IMR-90 (cell line): Measurements from ENCODE around the gene ARFGEF3. TPM values are rescaled to one million over a fixed set of nuclear protein-coding genes. Genes with fewer than 3 reads are reported as not detected.

Experiments
- ATAC-seq: fragments of 200-7000 bp; cut with Tn5 transposase; 2 replicates; pipeline ENCODE4 v1.9.1; 2020; ENCODE audit warnings: low read depth, mild to moderate bottlenecking, moderate library complexity
- BruUV-seq: library from RNA; stranded (reverse); fragments of 400-500 nt; replicated peaks from 2 replicates; lab custom pipeline; 2021; lab: Mats Ljungman, UMichigan
- CTCF ChIA-PET: fragments of 300-600 bp; formaldehyde crosslinking; extraction: SDS; loops from one replicate; lab custom pipeline; 2021; ENCODE audit warnings: antibody characterized with exemption; lab: Yijun Ruan, JAX
- POLR2A ChIA-PET: fragments of 300-600 bp; sonication (Branson Sonifier 250); formaldehyde crosslinking; loops from one replicate; lab custom pipeline; 2022; ENCODE audit warnings: antibody characterized with exemption; ENCODE audit not compliant: unreplicated experiment; lab: Charles Lee
- DNase-seq: peaks from one replicate; pipeline ENCODE4 v3.0.0; 2013
- H2AFZ ChIP-seq: replicated peaks from 2 replicates; pipeline ENCODE3; 2013; ENCODE audit warnings: low read length, mild to moderate bottlenecking; ENCODE audit not compliant: poor library complexity
- H2AK5ac ChIP-seq: 2 replicates; pipeline ENCODE4 v1.6.1; 2013; ENCODE audit warnings: low read depth, low read length, inconsistent platforms
- H2AK9ac ChIP-seq: replicated peaks from 2 replicates; pipeline ENCODE3; 2013; ENCODE audit warnings: mild to moderate bottlenecking, low read depth, low read length, moderate library complexity; ENCODE audit not compliant: poor library complexity
- H2BK120ac ChIP-seq: 2 replicates; pipeline ENCODE4 v1.6.1; 2013; ENCODE audit warnings: low read depth, low read length, inconsistent platforms
- H2BK15ac ChIP-seq: 3 replicates; pipeline ENCODE4 v1.6.1; 2013; ENCODE audit warnings: low read depth, low read length, inconsistent platforms
- H2BK20ac ChIP-seq: 2 replicates; pipeline ENCODE4 v1.6.1; 2013; ENCODE audit warnings: low read depth, mild to moderate bottlenecking, inconsistent platforms, low read length, moderate library complexity
- H2BK5ac ChIP-seq: 2 replicates; pipeline ENCODE4 v1.6.1; 2013; ENCODE audit warnings: mild to moderate bottlenecking, low read depth, low read length, inconsistent platforms; ENCODE audit not compliant: poor library complexity, severe bottlenecking
- H3K14ac ChIP-seq: replicated peaks from 2 replicates; pipeline ENCODE4 v1.6.1; 2013; ENCODE audit warnings: low read depth, low read length, inconsistent platforms
- H3K18ac ChIP-seq: 2 replicates; pipeline ENCODE4 v1.6.1; 2013; ENCODE audit warnings: low read depth, low read length, control low read depth
- H3K23ac ChIP-seq: 2 replicates; pipeline ENCODE4 v1.6.1; 2013; ENCODE audit warnings: low read depth, low read length, inconsistent platforms
- H3K27ac ChIP-seq: 2 replicates; pipeline ENCODE4 v1.5.1; 2013; ENCODE audit warnings: mild to moderate bottlenecking, control low read depth, low read length; ENCODE audit not compliant: insufficient read depth
- H3K27me3 ChIP-seq: 2 replicates; pipeline ENCODE4 v1.6.1; 2013; ENCODE audit warnings: low read length; ENCODE audit not compliant: control insufficient read depth, insufficient read depth
- H3K36me3 ChIP-seq: 2 replicates; pipeline ENCODE4 v1.6.1; 2013; ENCODE audit warnings: low read length, mixed read lengths; ENCODE audit not compliant: control insufficient read depth, insufficient read depth
- H3K4ac ChIP-seq: 2 replicates; pipeline ENCODE4 v1.6.1; 2013; ENCODE audit warnings: low read depth, low read length, inconsistent platforms
- H3K4me1 ChIP-seq: 2 replicates; pipeline ENCODE4 v1.6.1; 2013; ENCODE audit warnings: low read length, mixed read lengths; ENCODE audit not compliant: control insufficient read depth, insufficient read depth
- H3K4me2 ChIP-seq: 2 replicates; pipeline ENCODE4 v1.6.1; 2013; ENCODE audit warnings: low read depth, mild to moderate bottlenecking, control low read depth, low read length, moderate library complexity
- H3K4me3 ChIP-seq: 2 replicates; pipeline ENCODE4 v1.5.1; 2013; ENCODE audit warnings: low read depth, mild to moderate bottlenecking, control low read depth, low read length, moderate library complexity; ENCODE audit not compliant: insufficient read depth
- H3K56ac ChIP-seq: 2 replicates; pipeline ENCODE4 v1.6.1; 2013; ENCODE audit warnings: low read length, inconsistent platforms; ENCODE audit not compliant: insufficient read depth; ENCODE audit errors: extremely low read depth
- H3K79me1 ChIP-seq, 2 experiments: 2 replicates each; pipeline ENCODE4 v1.6.1; 2013; ENCODE audit warnings: low read length in 2 of 2, inconsistent platforms in 1 of 2, low read depth in 1 of 2
- H3K9ac ChIP-seq: 2 replicates; pipeline ENCODE4 v1.6.1; 2013; ENCODE audit warnings: low read depth, low read length, control low read depth
- H3K9me1 ChIP-seq: 2 replicates; pipeline ENCODE4 v1.6.1; 2013; ENCODE audit warnings: low read length, inconsistent platforms; ENCODE audit not compliant: insufficient read depth
- H3K9me3 ChIP-seq: 2 replicates; pipeline ENCODE4 v1.6.1; 2013; ENCODE audit warnings: low read length; ENCODE audit not compliant: control insufficient read depth, insufficient read depth
- H4K20me1 ChIP-seq: 2 replicates; pipeline ENCODE4 v1.6.1; 2013; ENCODE audit warnings: low read length, inconsistent platforms; ENCODE audit not compliant: insufficient read depth
- H4K5ac ChIP-seq: 2 replicates; pipeline ENCODE4 v1.6.1; 2013; ENCODE audit warnings: mild to moderate bottlenecking, low read depth, low read length, control low read depth
- H4K8ac ChIP-seq, 2 experiments: 2 replicates each; pipeline ENCODE4 v1.6.1; 2013; ENCODE audit warnings: low read depth in 2 of 2, low read length in 2 of 2, control low read depth in 1 of 2, inconsistent platforms in 1 of 2
- H4K91ac ChIP-seq: 2 replicates; pipeline ENCODE4 v1.6.1; 2013; ENCODE audit warnings: low read depth, low read length, inconsistent platforms; ENCODE audit not compliant: insufficient read depth
- CHD1 ChIP-seq: IDR thresholded peaks from 2 replicates; pipeline ENCODE4 v1.6.1; 2012; ENCODE audit warnings: low read depth, low read length, improper control_type of control experiment
- CTCF ChIP-seq: conservative IDR thresholded peaks from 2 replicates; pipeline ENCODE4 v1.5.1; 2012; ENCODE audit warnings: mild to moderate bottlenecking, low read depth, low read length, improper control_type of control experiment
- ELK1 ChIP-seq: fragments of 150-350 bp; IDR thresholded peaks from 2 replicates; pipeline ENCODE4 v1.6.1; 2016; ENCODE audit warnings: low read depth, mild to moderate bottlenecking, low read length, moderate library complexity, borderline replicate concordance
- FOS ChIP-seq: fragments of 150-350 bp; IDR thresholded peaks from 2 replicates; pipeline ENCODE4 v1.6.1; 2016; ENCODE audit warnings: low read depth, low read length
- MAFK ChIP-seq: IDR thresholded peaks from 2 replicates; pipeline ENCODE4 v1.6.1; 2012; ENCODE audit warnings: low read depth, low read length, improper control_type of control experiment
- POLR2A ChIP-seq: IDR thresholded peaks from 2 replicates; pipeline ENCODE4 v1.6.1; 2012; ENCODE audit warnings: mild to moderate bottlenecking, low read depth, low read length
- RAD21 ChIP-seq: IDR thresholded peaks from 2 replicates; pipeline ENCODE4 v1.6.1; 2012; ENCODE audit warnings: low read length, improper control_type of control experiment
- RCOR1 ChIP-seq: IDR thresholded peaks from 2 replicates; pipeline ENCODE4 v1.6.1; 2012; ENCODE audit warnings: mild to moderate bottlenecking, low read length, improper control_type of control experiment; ENCODE audit not compliant: insufficient replicate concordance
- RFX5 ChIP-seq: IDR thresholded peaks from 2 replicates; pipeline ENCODE4 v1.8.0; 2012; ENCODE audit warnings: low read depth, mild to moderate bottlenecking, low read length, moderate library complexity
- SMC3 ChIP-seq: fragments of 150-350 bp; IDR thresholded peaks from 2 replicates; pipeline ENCODE4 v1.6.1; 2016; ENCODE audit warnings: low read depth, mild to moderate bottlenecking, antibody characterized with exemption, low read length, moderate library complexity
- WGBS, 2 experiments: methylation state at CpG; one replicate each; pipeline versions ENCODE4 v1.1.5 to v1.1.7; 2013; ENCODE audit warnings: missing lambda C conversion rate in 2 of 2; ENCODE audit not compliant: insufficient read length in 1 of 2; ENCODE audit errors: extremely low coverage in 2 of 2; 5-methylcytosine and 5-hydroxymethylcytosine counted together
- dilution Hi-C: fragments of 300-500 bp; cut with HindIII; formaldehyde crosslinking; loops from one replicate; pipeline ENCODE4 v1.14.3; 2018; ENCODE audit warnings: low sequenced_read_pairs; ENCODE audit not compliant: unreplicated experiment
- in situ Hi-C: fragments of 300-500 bp; cut with MboI; formaldehyde crosslinking; loops from 3 replicates; pipeline ENCODE4 v1.14.3; 2019; ENCODE audit warnings: low sequenced_read_pairs, inconsistent platforms, mixed read lengths
- intact Hi-C: fragments of 100-400 bp; cut with micrococcal nuclease; formaldehyde crosslinking; loops from 2 replicates; pipeline ENCODE4 v1.10.0; 2022
- polyA plus RNA-seq, 3 experiments: library from polyadenylated mRNA; depleted of rRNA; stranded (reverse); fragments of >200 nt; gene quantifications; 2 replicates each; pipeline ENCODE4 v1.2.3, GENCODE V29; 2012; ENCODE audit warnings: low replicate concordance in 1 of 3
- total RNA-seq: library from RNA; depleted of rRNA; stranded (reverse); fragments of >200 nt; gene quantifications from 2 replicates; pipeline ENCODE4 v1.2.3, GENCODE V29; 2012

Gene ARFGEF3
- total and polyA plus RNA-seq, 2 of the 4 experiments (the other 2 are of a cell fraction) = under 0.01 to 0.02 TPM

GRCh38 chr6:138117376-138117914 lies 44.3 kb upstream of the ARFGEF3 start:
- H2BK15ac ChIP-seq = no peak overlapping the region
- H3K9me3 ChIP-seq = no peaks in the 10 kb centered on the region
- H2AK5ac ChIP-seq = no peak overlapping the region
- TF ChIP-seq CTCF = no peak
- TF ChIP-seq POLR2A = no peak
- TF ChIP-seq ELK1 = no peak
- TF ChIP-seq MAFK = no peak
- no peak for TF ChIP-seq CHD1
- no peak for TF ChIP-seq RCOR1
- TF ChIP-seq FOS = no peak
- no peak for TF ChIP-seq RAD21
- TF ChIP-seq SMC3 = no peak
- no peak for TF ChIP-seq RFX5
- ChIA-PET CTCF (interaction anchor here (0.5 to 1.5 kb wide), 5 partner anchors 280 to 941 kb away, joined by 3 to 6 read pairs (median 5); no protein-coding TSS in a partner anchor), POLR2A (no interaction called here)
- H4K5ac ChIP-seq = no peak overlapping the region
- H2BK120ac ChIP-seq = no peak overlapping the region
- DNase-seq (no peak), ATAC-seq (no peak)
- dilution Hi-C loops (no loop called here), intact Hi-C loops (loop anchor here (2.0 to 5.0 kb wide), 9 partner anchors 170 to 1235 kb away; partner anchors contain the start of genes HEBP2 and REPS1), in situ Hi-C loops (loop anchor here (5.0 to 25.0 kb wide), 4 partner anchors 467 to 1245 kb away; partner anchors contain the start of genes CITED2 and REPS1)
- H2AFZ ChIP-seq = no peak overlapping the region
- no peaks in the 10 kb centered on the region for H3K9me1 ChIP-seq
- H3K18ac ChIP-seq = no peak overlapping the region
- no peaks in the 10 kb centered on the region for H4K20me1 ChIP-seq
- no peak overlapping the region for H3K23ac ChIP-seq
- no peak overlapping the region for H3K56ac ChIP-seq
- H3K9ac ChIP-seq = no peak overlapping the region
- no peak overlapping the region for H3K4me2 ChIP-seq
- H2BK5ac ChIP-seq = no peak overlapping the region
- no peak overlapping the region for H3K4me3 ChIP-seq
- no peaks in the 10 kb centered on the region for H3K36me3 ChIP-seq
- no peak overlapping the region for H3K14ac ChIP-seq
- H3K27ac ChIP-seq = no peak overlapping the region
- H3K4me1 ChIP-seq = no peaks in the 10 kb centered on the region
- whole genome bisulfite sequencing, 2 experiments = no CpG with 5 or more reads among the region's 8 CpGs
- peaks cover 21% of the 10 kb centered on the region for H3K27me3 ChIP-seq
- no peak overlapping the region for H3K4ac ChIP-seq
- BruUV-seq = no TSS peak
- H2BK20ac ChIP-seq = no peak overlapping the region
- no peak overlapping the region for H4K91ac ChIP-seq
- no peak overlapping the region for H4K8ac ChIP-seq
- no peak overlapping the region for H2AK9ac ChIP-seq
- H3K79me1 ChIP-seq = no peaks in the 10 kb centered on the region
